Measurements from ENCODE around the gene TGFBR3.
"Not testable (repeated sequence)": the region's sequence is repeated elsewhere in the genome, so short reads cannot be mapped to it uniquely, and the experiment has no call there.

DNA sequence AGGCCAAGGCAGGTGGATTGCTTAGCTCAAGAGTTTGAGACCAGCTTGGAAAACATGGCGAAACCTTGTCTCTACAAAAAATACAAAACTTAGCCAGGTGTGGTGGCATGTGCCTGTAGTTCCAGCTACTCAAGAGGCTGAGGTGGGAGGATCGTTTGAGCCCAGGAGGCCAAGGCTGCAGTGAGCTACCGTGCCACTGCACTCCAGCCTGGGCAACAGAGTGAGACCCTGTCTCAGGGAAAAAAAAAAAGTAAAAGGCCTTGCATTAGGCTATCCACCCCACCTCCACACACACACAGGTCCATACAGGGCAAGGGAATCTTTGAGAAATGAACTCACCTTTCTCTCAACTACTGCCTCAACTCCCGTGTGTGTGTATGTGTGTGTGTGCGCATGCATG, 33.9 kb downstream of the TGFBR3 start:
- TF ChIP-seq, protein P1, sequence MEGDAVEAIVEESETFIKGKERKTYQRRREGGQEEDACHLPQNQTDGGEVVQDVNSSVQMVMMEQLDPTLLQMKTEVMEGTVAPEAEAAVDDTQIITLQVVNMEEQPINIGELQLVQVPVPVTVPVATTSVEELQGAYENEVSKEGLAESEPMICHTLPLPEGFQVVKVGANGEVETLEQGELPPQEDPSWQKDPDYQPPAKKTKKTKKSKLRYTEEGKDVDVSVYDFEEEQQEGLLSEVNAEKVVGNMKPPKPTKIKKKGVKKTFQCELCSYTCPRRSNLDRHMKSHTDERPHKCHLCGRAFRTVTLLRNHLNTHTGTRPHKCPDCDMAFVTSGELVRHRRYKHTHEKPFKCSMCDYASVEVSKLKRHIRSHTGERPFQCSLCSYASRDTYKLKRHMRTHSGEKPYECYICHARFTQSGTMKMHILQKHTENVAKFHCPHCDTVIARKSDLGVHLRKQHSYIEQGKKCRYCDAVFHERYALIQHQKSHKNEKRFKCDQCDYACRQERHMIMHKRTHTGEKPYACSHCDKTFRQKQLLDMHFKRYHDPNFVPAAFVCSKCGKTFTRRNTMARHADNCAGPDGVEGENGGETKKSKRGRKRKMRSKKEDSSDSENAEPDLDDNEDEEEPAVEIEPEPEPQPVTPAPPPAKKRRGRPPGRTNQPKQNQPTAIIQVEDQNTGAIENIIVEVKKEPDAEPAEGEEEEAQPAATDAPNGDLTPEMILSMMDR (IDR thresholded peaks at IDR 0.05) = not testable (repeated sequence)
- not testable (repeated sequence) for TF ChIP-seq POLR2A (IDR thresholded peaks at IDR 0.05)

All from Peyer's patch (tissue), 4 donors.